Mesendoderm (in vitro differentiated cells): ENCODE measurements around the gene CCNL2.
A peak's percentile ranks its signal among the peaks of the same experiment; 100 is the strongest.

Experiments
- DNase-seq: peaks from one replicate; pipeline ENCODE4 v3.0.0; 2013
- H2AK5ac ChIP-seq: 2 replicates; pipeline ENCODE4 v1.6.1; 2013; ENCODE audit warnings: low read length, inconsistent platforms
- H2BK120ac ChIP-seq: 2 replicates; pipeline ENCODE4 v1.6.1; 2013; ENCODE audit warnings: low read depth, mild to moderate bottlenecking, low read length, moderate library complexity, mixed read lengths
- H2BK15ac ChIP-seq: replicated peaks from 2 replicates; pipeline ENCODE4 v1.6.1; 2013; ENCODE audit warnings: low read depth, mild to moderate bottlenecking, moderate library complexity
- H2BK5ac ChIP-seq: 2 replicates; pipeline ENCODE4 v1.6.1; 2013; ENCODE audit warnings: low read length, inconsistent platforms
- H3K18ac ChIP-seq: 2 replicates; pipeline ENCODE4 v1.6.1; 2013; ENCODE audit warnings: mild to moderate bottlenecking, low read length, mixed read lengths
- H3K23ac ChIP-seq: one replicate; pipeline ENCODE4 v1.6.1; 2013; ENCODE audit warnings: low read length
- H3K27ac ChIP-seq: 2 replicates; pipeline ENCODE4 v1.5.1; 2013; ENCODE audit warnings: low read depth, mild to moderate bottlenecking, inconsistent platforms, low read length, moderate library complexity
- H3K27me3 ChIP-seq: 2 replicates; pipeline ENCODE4 v1.6.1; 2013; ENCODE audit warnings: low read length, control low read depth, mild to moderate bottlenecking, inconsistent platforms; ENCODE audit not compliant: insufficient read depth, poor library complexity
- H3K36me3 ChIP-seq: 2 replicates; pipeline ENCODE4 v1.6.1; 2013; ENCODE audit warnings: low read length, inconsistent platforms; ENCODE audit not compliant: control insufficient read depth, insufficient read depth
- H3K4ac ChIP-seq: one replicate; pipeline ENCODE4 v1.6.1; 2013; ENCODE audit warnings: low read depth, mild to moderate bottlenecking, low read length, moderate library complexity
- H3K4me1 ChIP-seq: 2 replicates; pipeline ENCODE4 v1.6.1; 2013; ENCODE audit warnings: low read depth, low read length, inconsistent platforms; ENCODE audit not compliant: control insufficient read depth
- H3K4me2 ChIP-seq: 2 replicates; pipeline ENCODE4 v1.6.1; 2013; ENCODE audit warnings: low read length
- H3K4me3 ChIP-seq: 2 replicates; pipeline ENCODE4 v1.5.1; 2013; ENCODE audit warnings: mild to moderate bottlenecking, low read length
- H3K56ac ChIP-seq: one replicate; pipeline ENCODE4 v1.6.1; 2013; ENCODE audit warnings: low read length
- H3K79me1 ChIP-seq: 2 replicates; pipeline ENCODE4 v1.6.1; 2013; ENCODE audit warnings: low read length, inconsistent platforms
- H3K79me2 ChIP-seq: 2 replicates; pipeline ENCODE4 v1.6.1; 2013; ENCODE audit warnings: mild to moderate bottlenecking, low read length; ENCODE audit not compliant: control insufficient read depth, insufficient read depth
- H3K9ac ChIP-seq: 2 replicates; pipeline ENCODE4 v1.6.1; 2013; ENCODE audit warnings: low read length, inconsistent platforms
- H4K5ac ChIP-seq: one replicate; pipeline ENCODE4 v1.6.1; 2013; ENCODE audit warnings: low read length
- H4K8ac ChIP-seq: one replicate; pipeline ENCODE4 v1.6.1; 2013; ENCODE audit warnings: low read depth, mild to moderate bottlenecking, control low read depth, low read length, moderate library complexity
- WGBS: extraction: QIAGEN DNeasy Blood & Tissue Kit; methylation state at CpG from one replicate; pipeline ENCODE4 v1.1.7; 2013; ENCODE audit warnings: low lambda C conversion rate, missing lambda C conversion rate; ENCODE audit not compliant: insufficient coverage; ENCODE audit errors: extremely low coverage; 5-methylcytosine and 5-hydroxymethylcytosine counted together

CCNL2 gene

DNA sequence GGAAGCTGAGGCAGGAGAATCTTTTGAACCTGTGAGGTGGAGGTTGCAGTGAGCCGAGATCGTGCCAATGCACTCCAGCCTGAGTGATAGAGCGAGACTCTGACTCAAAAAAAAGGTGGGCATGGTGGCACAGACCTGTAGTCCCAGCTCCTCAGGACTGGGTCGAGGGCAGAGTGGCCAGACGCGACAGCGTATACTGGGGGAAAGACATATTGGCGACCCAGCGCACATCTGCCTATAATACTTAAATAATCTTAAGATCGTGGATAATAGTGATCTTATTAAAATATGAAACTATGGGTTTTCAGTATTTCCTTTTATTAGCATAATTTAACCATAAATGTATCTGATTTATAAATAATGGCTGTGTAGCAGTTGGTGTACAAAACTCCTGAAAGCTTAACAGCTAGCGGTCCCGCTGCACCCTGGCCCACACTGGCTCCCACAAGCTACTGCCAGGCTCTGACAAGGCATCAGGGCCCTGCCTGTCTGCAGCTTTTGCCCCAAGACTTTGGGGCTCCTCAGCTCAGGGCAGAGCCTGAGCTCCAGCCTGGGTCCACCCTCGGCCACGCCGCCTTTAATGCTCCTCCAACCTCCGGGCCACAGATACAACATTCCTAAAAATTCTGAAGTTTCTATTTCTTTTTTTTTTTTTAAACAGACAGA, 21.5 kb downstream of the CCNL2 start:
- Histone ChIP-seq H2BK15ac (no peak overlapping the region), H2AK5ac (no peak overlapping the region), H3K79me1 (peaks cover 9% of the 10 kb centered on the region), H3K79me2 (peaks cover 10% of the 10 kb centered on the region), H3K27ac (no peak overlapping the region), H3K4me2 (no peak overlapping the region), H3K4ac (no peak overlapping the region), H4K8ac (no peak overlapping the region), H3K18ac (no peak overlapping the region), H3K4me1 (no peaks in the 10 kb centered on the region), H3K36me3 (no peaks in the 10 kb centered on the region), H3K9ac (no peak overlapping the region), H3K23ac (no peak overlapping the region), H2BK120ac (no peak overlapping the region), H3K27me3 (no peaks in the 10 kb centered on the region), H3K56ac (no peak overlapping the region), H3K4me3 (no peak overlapping the region), H4K5ac (no peak overlapping the region), H2BK5ac (no peak overlapping the region)
- DNase-seq, result no peak
- WGBS, result no CpG with 5 or more reads among the region's 16 CpGs

DNA sequence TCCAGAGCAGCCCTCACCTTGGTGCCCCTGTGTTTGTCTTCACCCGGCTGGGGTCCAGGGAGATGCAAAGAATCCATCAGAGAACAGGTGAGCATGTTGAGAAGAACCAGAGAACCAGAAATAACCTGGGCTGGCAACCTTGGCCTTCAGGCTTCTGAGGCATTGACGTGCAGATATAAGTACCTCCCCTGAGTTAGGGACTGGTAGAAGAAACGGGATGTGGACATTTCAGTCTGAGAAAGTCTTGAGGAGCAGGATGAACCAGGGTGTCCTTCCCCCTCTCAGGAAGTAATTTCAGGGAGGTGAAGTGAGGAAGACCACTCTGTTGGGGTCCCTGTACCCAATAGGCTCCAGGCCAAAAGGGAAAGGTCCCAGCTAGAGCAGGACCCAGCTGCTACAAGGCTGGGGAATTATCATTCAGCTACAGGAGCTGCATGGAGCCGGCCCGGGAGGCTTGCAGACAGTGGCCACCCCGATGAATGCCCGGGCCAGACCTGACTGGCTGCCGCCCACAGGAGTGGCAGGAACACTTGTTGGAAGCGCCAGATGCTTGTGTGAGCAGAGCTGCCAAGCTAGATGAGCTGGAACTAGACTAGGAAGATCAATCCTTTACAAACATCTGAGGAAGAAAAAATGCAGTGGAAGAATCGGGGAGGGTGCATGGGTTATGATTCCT, 22.4 kb downstream of the CCNL2 start:
- H3K4me3 ChIP-seq, result no peak overlapping the region
- DNase-seq, result no peak
- no peak overlapping the region for H3K4ac ChIP-seq
- H3K36me3 ChIP-seq, result no peaks in the 10 kb centered on the region
- H3K4me1 ChIP-seq, result no peaks in the 10 kb centered on the region
- peaks cover 8% of the 10 kb centered on the region for H3K79me1 ChIP-seq
- H2AK5ac ChIP-seq, result no peak overlapping the region
- no peak overlapping the region for H3K27ac ChIP-seq
- no peak overlapping the region for H3K18ac ChIP-seq
- H3K79me2 ChIP-seq, result peaks cover 10% of the 10 kb centered on the region
- no peak overlapping the region for H2BK120ac ChIP-seq
- no peak overlapping the region for H4K5ac ChIP-seq
- no peak overlapping the region for H3K56ac ChIP-seq
- H3K4me2 ChIP-seq, result no peak overlapping the region
- no peak overlapping the region for H3K23ac ChIP-seq
- no peak overlapping the region for H2BK5ac ChIP-seq
- H3K27me3 ChIP-seq, result no peaks in the 10 kb centered on the region
- no peak overlapping the region for H4K8ac ChIP-seq
- no CpG with 5 or more reads among the region's 10 CpGs for WGBS
- H3K9ac ChIP-seq, result no peak overlapping the region
- H2BK15ac ChIP-seq, result no peak overlapping the region

GRCh38 chr1:1374929-1375662, 24.0 kb downstream of the CCNL2 start, which contains the start of gene AURKAIP1:
Gene AURKAIP1 (minus strand): TSS chr1:1375207. CDS start chr1:1374756, 451 bp downstream.
- Histone ChIP-seq H3K56ac (peak within 1 kb of the TSS; percentile 95), H3K9ac (peak within 1 kb of the TSS; percentile 95), H2BK5ac (no peak within 1 kb of the TSS), H3K4me3 (peak within 1 kb of the TSS; percentile 94), H3K36me3 (no peaks in the 10 kb centered on the region), H2BK120ac (no peak within 1 kb of the TSS), H3K4me1 (no peaks in the 10 kb centered on the region), H4K5ac (no peak within 1 kb of the TSS), H2BK15ac (no peak within 1 kb of the TSS), H3K23ac (peak within 1 kb of the TSS; percentile 48), H3K4me2 (peak within 1 kb of the TSS; percentile 83), H2AK5ac (no peak within 1 kb of the TSS), H3K4ac (peak within 1 kb of the TSS; percentile 36), H3K27me3 (no peaks in the 10 kb centered on the region), H3K18ac (no peak within 1 kb of the TSS), H3K27ac (peak within 1 kb of the TSS; percentile 82), H3K79me2 (peaks cover 10% of the 10 kb centered on the region), H3K79me1 (peaks cover 7% of the 10 kb centered on the region), H4K8ac (peak within 1 kb of the TSS; percentile 92)
- DNase-seq, result peak; percentile 100
- WGBS, result no CpG with 5 or more reads among the region's 85 CpGs

DNA sequence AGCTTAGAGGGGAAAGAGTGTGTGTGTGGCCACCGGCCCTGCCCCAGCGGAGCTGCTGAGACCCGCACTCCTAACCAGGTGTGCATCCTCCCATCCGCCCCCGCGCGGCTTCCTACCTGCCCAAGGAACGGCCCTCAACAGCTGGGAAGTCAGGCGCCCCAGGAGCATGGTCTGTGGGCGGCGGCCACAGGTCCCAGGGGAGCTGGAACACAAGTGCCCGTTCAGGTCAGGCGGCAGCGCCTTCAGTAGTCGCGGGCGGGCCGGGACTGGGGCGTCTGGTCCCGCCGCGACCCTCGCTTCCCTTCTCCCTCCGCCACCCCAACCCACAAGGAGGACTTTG, 24.6 kb downstream of the CCNL2 start:
- peak overlapping the region; percentile 95 for H3K56ac ChIP-seq
- H3K27ac ChIP-seq, result peak overlapping the region; percentile 82
- no peak overlapping the region for H2BK120ac ChIP-seq
- peaks cover 10% of the 10 kb centered on the region for H3K79me2 ChIP-seq
- no peak overlapping the region for H2BK5ac ChIP-seq
- H3K18ac ChIP-seq, result no peak overlapping the region
- peak overlapping the region; percentile 92 for H4K8ac ChIP-seq
- peak overlapping the region; percentile 83 for H3K4me2 ChIP-seq
- H3K23ac ChIP-seq, result peak overlapping the region; percentile 48
- no peaks in the 10 kb centered on the region for H3K36me3 ChIP-seq
- H2AK5ac ChIP-seq, result no peak overlapping the region
- peak overlapping the region; percentile 95 for H3K9ac ChIP-seq
- H3K4me3 ChIP-seq, result peak overlapping the region; percentile 94
- no peak for DNase-seq
- H3K27me3 ChIP-seq, result no peaks in the 10 kb centered on the region
- no peak overlapping the region for H2BK15ac ChIP-seq
- no CpG with 5 or more reads among the region's 24 CpGs for WGBS
- H3K79me1 ChIP-seq, result peaks cover 7% of the 10 kb centered on the region
- H4K5ac ChIP-seq, result no peak overlapping the region
- no peaks in the 10 kb centered on the region for H3K4me1 ChIP-seq
- peak overlapping the region; percentile 36 for H3K4ac ChIP-seq

DNA sequence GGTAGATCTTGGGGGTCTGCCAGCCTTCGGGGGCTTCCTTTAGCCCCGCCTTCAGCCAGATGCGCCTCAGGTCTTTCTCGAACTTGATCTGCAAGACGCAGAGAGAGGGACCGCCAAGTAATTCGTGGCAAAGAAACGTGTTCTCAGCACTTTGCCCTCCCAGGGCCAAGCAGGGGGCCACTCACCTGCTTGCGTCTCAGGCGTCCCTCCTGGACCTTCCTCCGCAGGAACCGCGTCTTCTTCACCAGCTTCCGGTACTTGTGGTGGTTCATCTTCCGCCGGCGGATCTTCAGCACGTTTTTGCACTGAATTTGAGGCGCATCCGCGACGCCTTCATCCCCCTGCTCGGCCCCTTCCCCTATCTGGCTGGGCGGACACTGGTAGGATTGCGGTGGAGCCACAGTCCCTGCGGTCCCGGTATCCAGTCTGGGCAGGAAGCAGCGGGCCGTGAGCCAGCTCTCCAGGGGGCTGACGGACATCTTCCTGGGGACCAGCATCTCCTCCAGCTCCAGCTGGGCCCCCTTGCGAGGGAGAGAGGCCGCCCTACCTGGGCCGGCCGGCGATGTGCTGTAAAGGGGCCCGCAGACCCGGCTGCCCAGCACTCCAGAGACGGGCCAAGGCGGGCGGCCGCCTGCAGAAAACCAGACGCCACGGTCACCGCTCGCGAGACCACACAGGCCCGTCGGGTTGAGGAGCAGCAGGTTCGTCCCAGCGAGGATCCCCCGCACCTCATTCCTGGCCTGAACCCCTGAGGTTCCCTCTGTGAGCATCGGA, 25.1 kb downstream of the CCNL2 start:
- Histone ChIP-seq H4K5ac (no peak overlapping the region), H3K9ac (peak overlapping the region; percentile 95), H4K8ac (no peak overlapping the region), H3K4me3 (peak overlapping the region; percentile 94), H3K27ac (no peak overlapping the region), H3K27me3 (no peaks in the 10 kb centered on the region), H2BK120ac (no peak overlapping the region), H2BK15ac (no peak overlapping the region), H3K18ac (no peak overlapping the region), H3K23ac (peak overlapping the region; percentile 48), H2AK5ac (no peak overlapping the region), H3K56ac (peak overlapping the region; percentile 95), H3K4me1 (no peaks in the 10 kb centered on the region), H3K36me3 (no peaks in the 10 kb centered on the region), H3K4ac (no peak overlapping the region), H3K4me2 (peak overlapping the region; percentile 83), H2BK5ac (no peak overlapping the region), H3K79me1 (peaks cover 7% of the 10 kb centered on the region), H3K79me2 (peaks cover 10% of the 10 kb centered on the region)
- no peak for DNase-seq
- WGBS, result no CpG with 5 or more reads among the region's 52 CpGs
